Liver (tissue), 9 donors: ENCODE measurements around the gene TMEM86B. TPM values are rescaled to one million over a fixed set of nuclear protein-coding genes. Genes with fewer than 3 reads are reported as not detected.

Experiments used
- DNase-seq: peaks from one replicate; pipeline ENCODE4 v3.0.0-alpha.2; 2017; ENCODE audit warnings: low spot score
- H3K27ac ChIP-seq, 2 donors: one replicate each; pipeline ENCODE4 v1.7.0; 2013; ENCODE audit warnings: inconsistent platforms in 2 of 2, low read length in 2 of 2, control low read depth in 1 of 2, low read depth in 1 of 2, mild to moderate bottlenecking in 1 of 2
- H3K27me3 ChIP-seq, 4 donors: one replicate each; pipeline versions ENCODE4 v1.6.1 to v1.7.0; 2013; ENCODE audit warnings: low read length in 3 of 4, inconsistent platforms in 1 of 4, mild to moderate bottlenecking in 1 of 4, moderate library complexity in 1 of 4; ENCODE audit not compliant: control insufficient read depth in 4 of 4, insufficient read depth in 4 of 4
- H3K36me3 ChIP-seq, 4 donors: one replicate each; pipeline versions ENCODE4 v1.6.1 to v1.7.0; 2013; ENCODE audit warnings: low read length in 3 of 4, mild to moderate bottlenecking in 3 of 4, low read depth in 1 of 4, moderate library complexity in 1 of 4; ENCODE audit not compliant: control insufficient read depth in 4 of 4, insufficient read depth in 3 of 4
- H3K4me1 ChIP-seq, 4 donors: one replicate each; pipeline versions ENCODE4 v1.6.1 to v1.7.0; 2013; ENCODE audit warnings: low read length in 3 of 4, mild to moderate bottlenecking in 3 of 4, moderate library complexity in 1 of 4; ENCODE audit not compliant: control insufficient read depth in 4 of 4, insufficient read depth in 4 of 4
- H3K4me3 ChIP-seq, 3 donors: one replicate each; pipeline versions ENCODE4 v1.6.1 to v1.7.0; 2013; ENCODE audit warnings: low read length in 3 of 3, control low read depth in 1 of 3, low read depth in 1 of 3, mild to moderate bottlenecking in 1 of 3
- H3K9ac ChIP-seq, 2 donors: one replicate each; pipeline ENCODE4 v1.7.0; 2013; ENCODE audit warnings: low read length in 2 of 2, mild to moderate bottlenecking in 2 of 2, moderate library complexity in 2 of 2, control low read depth in 1 of 2, low read depth in 1 of 2
- H3K9me3 ChIP-seq, 4 donors: one replicate each; pipeline versions ENCODE4 v1.6.1 to v1.7.0; 2013; ENCODE audit warnings: low read length in 3 of 4; ENCODE audit not compliant: control insufficient read depth in 4 of 4
- EGR1 ChIP-seq, 2 donors: IDR thresholded peaks; 2 replicates each; pipeline ENCODE4 v1.6.1; 2016 to 2018; ENCODE audit warnings: antibody characterized with exemption in 2 of 2, low read depth in 2 of 2
- GABPA ChIP-seq, 2 donors: IDR thresholded peaks in 1 of 2; conservative IDR thresholded peaks in 1 of 2; 2 replicates each; pipeline ENCODE4 v1.6.1; 2016; ENCODE audit warnings: antibody characterized with exemption in 2 of 2, mild to moderate bottlenecking in 1 of 2, moderate library complexity in 1 of 2
- HNF4A ChIP-seq, 2 donors: conservative IDR thresholded peaks; 2 replicates each; pipeline ENCODE4 v1.6.1; 2016; ENCODE audit warnings: antibody characterized with exemption in 2 of 2, mild to moderate bottlenecking in 2 of 2
- HNF4G ChIP-seq: IDR thresholded peaks from 2 replicates; pipeline ENCODE4 v1.6.1; 2016; ENCODE audit warnings: antibody characterized with exemption
- JUND ChIP-seq, 2 donors: IDR thresholded peaks; 2 replicates each; pipeline ENCODE4 v1.6.1; 2016; ENCODE audit warnings: antibody characterized with exemption in 2 of 2
- NR2F2 ChIP-seq: IDR thresholded peaks from 2 replicates; pipeline ENCODE4 v1.6.1; 2016; ENCODE audit warnings: antibody characterized with exemption
- RAD21 ChIP-seq, 2 donors: IDR thresholded peaks; 2 replicates each; pipeline ENCODE4 v1.6.1; 2016; ENCODE audit warnings: antibody characterized with exemption in 2 of 2, mild to moderate bottlenecking in 2 of 2
- RXRA ChIP-seq, 2 donors: IDR thresholded peaks; 2 replicates each; pipeline ENCODE4 v1.6.1; 2017 to 2018; ENCODE audit warnings: antibody characterized with exemption in 2 of 2, mild to moderate bottlenecking in 1 of 2
- SP1 ChIP-seq: IDR thresholded peaks from 2 replicates; pipeline ENCODE4 v1.6.1; 2018; ENCODE audit warnings: antibody characterized with exemption, mild to moderate bottlenecking
- TAF1 ChIP-seq: conservative IDR thresholded peaks from 2 replicates; pipeline ENCODE4 v1.6.1; 2016; ENCODE audit warnings: antibody characterized with exemption, mild to moderate bottlenecking
- YY1 ChIP-seq: IDR thresholded peaks from 2 replicates; pipeline ENCODE4 v1.6.1; 2016; ENCODE audit warnings: antibody characterized with exemption, mild to moderate bottlenecking
- WGBS: extraction: QIAGEN DNeasy Blood & Tissue Kit; methylation state at CpG from one replicate; pipeline ENCODE4 v1.1.7; 2013; 5-methylcytosine and 5-hydroxymethylcytosine counted together
- polyA plus RNA-seq, 2 donors: library from polyadenylated mRNA; stranded (reverse) in 1 of 2; unstranded in 1 of 2; fragments of 200-250 nt in 1 of 2; fragments of >200 nt in 1 of 2; fragmentation: Nextera tagmentation in 1 of 2; extraction: Ambion mirVana in 1 of 2; gene quantifications; one replicate each; pipeline versions ENCODE4 v1.2.1 to v1.2.3, GENCODE V29; 2013 to 2015
- total RNA-seq, 2 donors: library from RNA; depleted of rRNA; stranded (reverse); fragments of >200 nt; gene quantifications; one replicate each; pipeline ENCODE4 v1.2.3, GENCODE V29; 2014
- TF ChIP-seq, protein P1 (sequence below): IDR thresholded peaks from 2 replicates; pipeline ENCODE4 v1.6.1; 2016; ENCODE audit warnings: antibody characterized with exemption
- TF ChIP-seq, protein P2 (sequence below): fragments of 150-350 bp; IDR thresholded peaks from 2 replicates; pipeline ENCODE4 v1.5.1; 2017; ENCODE audit warnings: improper control_type of control experiment, low read depth, low read length; ENCODE audit not compliant: missing input control
- TF ChIP-seq, protein P3 (sequence below): IDR thresholded peaks from 2 replicates; pipeline ENCODE4 v1.6.1; 2016; ENCODE audit warnings: antibody characterized with exemption, mild to moderate bottlenecking
- donor health status: healthy.
- donor health status: healthy.
- donor health status: healthy.
- donor health status: healthy.
- donor health status: healthy.

The TMEM86B gene
- total and polyA plus RNA-seq, 4 donors, result 4.8 to 20.1 (median 16.6) TPM

DNA sequence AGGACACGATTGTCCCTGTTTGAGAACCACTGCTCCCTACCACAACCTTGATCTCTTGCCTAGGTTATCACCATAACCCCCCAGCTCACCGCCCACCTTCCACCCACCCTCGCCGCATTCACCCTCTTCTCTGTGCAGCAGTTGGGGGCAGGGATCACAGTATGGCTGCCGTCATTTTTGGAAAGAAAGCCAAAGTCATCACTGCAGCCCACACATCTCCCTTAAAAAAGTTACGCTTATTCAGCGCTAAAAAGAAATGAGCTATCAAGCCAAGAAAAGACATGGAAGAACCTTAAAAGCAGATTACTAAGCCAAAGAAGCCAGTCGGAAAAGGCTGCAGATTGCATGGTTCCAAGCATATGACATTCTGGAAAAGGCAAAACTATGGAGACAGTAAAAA is 40.7 kb upstream of the TMEM86B start:
- no peaks in the 10 kb centered on the region for H3K9me3 ChIP-seq
- 97% methylated on average over 8 of the region's 8 CpGs for WGBS
- H3K27me3 ChIP-seq, result no peaks in the 10 kb centered on the region
- no peak for DNase-seq
- no peaks in the 10 kb centered on the region for H3K4me1 ChIP-seq
- H3K27ac ChIP-seq, result no peak overlapping the region
- TF ChIP-seq YY1, result no peak
- TF ChIP-seq, protein P1, sequence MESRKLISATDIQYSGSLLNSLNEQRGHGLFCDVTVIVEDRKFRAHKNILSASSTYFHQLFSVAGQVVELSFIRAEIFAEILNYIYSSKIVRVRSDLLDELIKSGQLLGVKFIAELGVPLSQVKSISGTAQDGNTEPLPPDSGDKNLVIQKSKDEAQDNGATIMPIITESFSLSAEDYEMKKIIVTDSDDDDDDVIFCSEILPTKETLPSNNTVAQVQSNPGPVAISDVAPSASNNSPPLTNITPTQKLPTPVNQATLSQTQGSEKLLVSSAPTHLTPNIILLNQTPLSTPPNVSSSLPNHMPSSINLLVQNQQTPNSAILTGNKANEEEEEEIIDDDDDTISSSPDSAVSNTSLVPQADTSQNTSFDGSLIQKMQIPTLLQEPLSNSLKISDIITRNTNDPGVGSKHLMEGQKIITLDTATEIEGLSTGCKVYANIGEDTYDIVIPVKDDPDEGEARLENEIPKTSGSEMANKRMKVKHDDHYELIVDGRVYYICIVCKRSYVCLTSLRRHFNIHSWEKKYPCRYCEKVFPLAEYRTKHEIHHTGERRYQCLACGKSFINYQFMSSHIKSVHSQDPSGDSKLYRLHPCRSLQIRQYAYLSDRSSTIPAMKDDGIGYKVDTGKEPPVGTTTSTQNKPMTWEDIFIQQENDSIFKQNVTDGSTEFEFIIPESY, result no peak
- TF ChIP-seq RAD21 (IDR thresholded peaks at IDR 0.05), result no peak
- no peak for TF ChIP-seq RXRA (IDR thresholded peaks at IDR 0.05)
- TF ChIP-seq JUND (IDR thresholded peaks at IDR 0.05), result no peak
- TF ChIP-seq, protein P2, sequence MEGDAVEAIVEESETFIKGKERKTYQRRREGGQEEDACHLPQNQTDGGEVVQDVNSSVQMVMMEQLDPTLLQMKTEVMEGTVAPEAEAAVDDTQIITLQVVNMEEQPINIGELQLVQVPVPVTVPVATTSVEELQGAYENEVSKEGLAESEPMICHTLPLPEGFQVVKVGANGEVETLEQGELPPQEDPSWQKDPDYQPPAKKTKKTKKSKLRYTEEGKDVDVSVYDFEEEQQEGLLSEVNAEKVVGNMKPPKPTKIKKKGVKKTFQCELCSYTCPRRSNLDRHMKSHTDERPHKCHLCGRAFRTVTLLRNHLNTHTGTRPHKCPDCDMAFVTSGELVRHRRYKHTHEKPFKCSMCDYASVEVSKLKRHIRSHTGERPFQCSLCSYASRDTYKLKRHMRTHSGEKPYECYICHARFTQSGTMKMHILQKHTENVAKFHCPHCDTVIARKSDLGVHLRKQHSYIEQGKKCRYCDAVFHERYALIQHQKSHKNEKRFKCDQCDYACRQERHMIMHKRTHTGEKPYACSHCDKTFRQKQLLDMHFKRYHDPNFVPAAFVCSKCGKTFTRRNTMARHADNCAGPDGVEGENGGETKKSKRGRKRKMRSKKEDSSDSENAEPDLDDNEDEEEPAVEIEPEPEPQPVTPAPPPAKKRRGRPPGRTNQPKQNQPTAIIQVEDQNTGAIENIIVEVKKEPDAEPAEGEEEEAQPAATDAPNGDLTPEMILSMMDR, result no peak
- H3K9ac ChIP-seq, result no peak overlapping the region
- peaks cover 3 to 25% (median 4%) of the 10 kb centered on the region in 4 donors for H3K36me3 ChIP-seq
- H3K4me3 ChIP-seq, result no peak overlapping the region

DNA sequence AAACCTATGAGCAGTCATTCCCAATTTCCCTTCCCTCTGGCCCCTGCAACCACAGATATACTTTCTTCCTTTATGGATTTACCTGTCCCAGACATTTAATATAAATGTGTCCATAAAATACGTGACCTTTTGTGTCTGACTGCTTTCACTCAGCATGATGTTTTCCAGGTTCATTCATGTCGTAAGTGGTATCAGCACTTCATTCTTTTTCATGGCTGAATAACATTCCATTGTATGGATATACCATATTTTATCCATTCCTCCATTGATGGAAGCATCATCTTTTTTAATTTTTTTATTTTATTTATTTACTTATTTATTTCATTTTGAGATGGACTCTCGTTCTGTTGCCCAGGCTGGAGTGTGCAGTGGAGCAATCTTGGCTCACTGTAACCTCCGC is 38.3 kb upstream of the TMEM86B start:
- H3K27me3 ChIP-seq, result no peaks in the 10 kb centered on the region
- no peak overlapping the region for H3K9ac ChIP-seq
- no peak overlapping the region for H3K27ac ChIP-seq
- H3K4me1 ChIP-seq, result no peaks in the 10 kb centered on the region
- TF ChIP-seq RAD21 (IDR thresholded peaks at IDR 0.05) (no peak), JUND (IDR thresholded peaks at IDR 0.05) (no peak), EGR1 (IDR thresholded peaks at IDR 0.05; ENCODE audit: low read depth in 2 of 2) (no peak), HNF4A (conservative IDR thresholded peaks at IDR 0.05) (no peak), GABPA (IDR thresholded peaks at IDR 0.05 in 1 of 2, conservative IDR thresholded peaks at IDR 0.05 in 1 of 2) (no peak), NR2F2 (no peak), TAF1 (no peak), SP1 (no peak), HNF4G (no peak)
- TF ChIP-seq, protein P3, sequence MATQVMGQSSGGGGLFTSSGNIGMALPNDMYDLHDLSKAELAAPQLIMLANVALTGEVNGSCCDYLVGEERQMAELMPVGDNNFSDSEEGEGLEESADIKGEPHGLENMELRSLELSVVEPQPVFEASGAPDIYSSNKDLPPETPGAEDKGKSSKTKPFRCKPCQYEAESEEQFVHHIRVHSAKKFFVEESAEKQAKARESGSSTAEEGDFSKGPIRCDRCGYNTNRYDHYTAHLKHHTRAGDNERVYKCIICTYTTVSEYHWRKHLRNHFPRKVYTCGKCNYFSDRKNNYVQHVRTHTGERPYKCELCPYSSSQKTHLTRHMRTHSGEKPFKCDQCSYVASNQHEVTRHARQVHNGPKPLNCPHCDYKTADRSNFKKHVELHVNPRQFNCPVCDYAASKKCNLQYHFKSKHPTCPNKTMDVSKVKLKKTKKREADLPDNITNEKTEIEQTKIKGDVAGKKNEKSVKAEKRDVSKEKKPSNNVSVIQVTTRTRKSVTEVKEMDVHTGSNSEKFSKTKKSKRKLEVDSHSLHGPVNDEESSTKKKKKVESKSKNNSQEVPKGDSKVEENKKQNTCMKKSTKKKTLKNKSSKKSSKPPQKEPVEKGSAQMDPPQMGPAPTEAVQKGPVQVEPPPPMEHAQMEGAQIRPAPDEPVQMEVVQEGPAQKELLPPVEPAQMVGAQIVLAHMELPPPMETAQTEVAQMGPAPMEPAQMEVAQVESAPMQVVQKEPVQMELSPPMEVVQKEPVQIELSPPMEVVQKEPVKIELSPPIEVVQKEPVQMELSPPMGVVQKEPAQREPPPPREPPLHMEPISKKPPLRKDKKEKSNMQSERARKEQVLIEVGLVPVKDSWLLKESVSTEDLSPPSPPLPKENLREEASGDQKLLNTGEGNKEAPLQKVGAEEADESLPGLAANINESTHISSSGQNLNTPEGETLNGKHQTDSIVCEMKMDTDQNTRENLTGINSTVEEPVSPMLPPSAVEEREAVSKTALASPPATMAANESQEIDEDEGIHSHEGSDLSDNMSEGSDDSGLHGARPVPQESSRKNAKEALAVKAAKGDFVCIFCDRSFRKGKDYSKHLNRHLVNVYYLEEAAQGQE, result no peak
- TF ChIP-seq, protein P1, result no peak
- no peak for DNase-seq
- no peak overlapping the region for H3K4me3 ChIP-seq
- H3K9me3 ChIP-seq, result no peaks in the 10 kb centered on the region
- WGBS, result 99% methylated on average over 4 of the region's 4 CpGs
- H3K36me3 ChIP-seq, result peaks cover 0 to 10% (median 1%) of the 10 kb centered on the region in 4 donors
